ENCODE data around the gene TUSC2. TPM values are rescaled to one million over a fixed set of nuclear protein-coding genes. Genes with fewer than 3 reads are reported as not detected.

Gene TUSC2
- total and polyA plus RNA-seq, 7 experiments from 2014 or later = 16.8 to 45.5 (median 21.8) TPM

DNA sequence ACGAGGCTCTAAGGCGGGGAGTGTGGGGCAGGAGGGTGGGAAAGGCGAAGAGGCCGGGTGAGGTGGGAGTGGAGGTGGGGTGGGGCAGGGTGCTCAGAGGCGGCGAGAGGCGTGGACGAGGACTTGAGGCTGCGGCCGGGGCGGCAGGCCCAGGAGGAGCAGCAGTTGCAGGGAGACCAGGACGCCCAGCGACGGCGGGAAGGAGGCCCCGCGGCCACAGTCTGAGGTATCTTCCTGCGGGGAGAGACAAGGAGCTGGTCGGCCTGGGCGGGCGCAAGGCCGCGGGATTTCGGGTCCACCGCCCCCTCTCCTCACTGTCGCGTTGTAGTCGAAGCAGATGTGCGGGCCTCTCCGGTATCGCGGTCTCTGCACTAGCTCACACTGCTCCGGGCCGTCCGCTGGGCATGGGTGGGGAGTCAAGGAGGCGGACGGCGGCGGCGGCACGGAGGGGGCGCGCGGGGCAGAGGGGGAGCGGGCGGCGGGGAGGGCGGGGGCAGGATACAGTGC lies 36.6 kb upstream of the TUSC2 start:
- Mint-ChIP-seq H3K36me3 (no peaks in the 10 kb centered on the region), H3K27ac (peak overlapping the region in 2 of 9 donors; percentile 90 to 97), H3K4me3 (peak overlapping the region in 9 of 10 donors; percentile 75 to 93 (median 90)), H3K27me3 (no peaks in the 10 kb centered on the region), H3K9me3 (no peaks in the 10 kb centered on the region), H3K4me1 (peaks cover 12 to 39% (median 18%) of the 10 kb centered on the region in 7 donors)
- Histone ChIP-seq H3K4me1 (ENCODE audit: control insufficient read depth in 2 of 2, insufficient read depth in 2 of 2, low read length in 2 of 2) (peaks cover 13 to 18% of the 10 kb centered on the region in 2 donors), H3K27me3 (ENCODE audit: control insufficient read depth in 2 of 2, insufficient read depth in 2 of 2, low read length in 2 of 2) (no peaks in the 10 kb centered on the region), H3K36me3 (ENCODE audit: control insufficient read depth in 2 of 3, insufficient read depth in 3 of 3, low read length in 3 of 3) (no peaks in the 10 kb centered on the region), H3K4me3 (ENCODE audit: low read length) (no peak overlapping the region), H3K27ac (ENCODE audit: low read depth, low read length) (peak overlapping the region; percentile 52), H3K9me3 (ENCODE audit: control insufficient read depth in 2 of 3, low read length in 3 of 3) (no peaks in the 10 kb centered on the region)
- DNase-seq (peak in 1 of 9 donors; percentile 24), ATAC-seq (peak; percentile 10)
- CTCF ChIA-PET = interaction anchor here (0.7 to 1.1 kb wide), 4 partner anchors 17 to 173 kb away, joined by 3 to 4 read pairs (median 3); partner anchors contain the start of gene GNAT1
- intact Hi-C loops (cut with micrococcal nuclease) = loop anchor here (1.0 to 2.0 kb wide), 13 partner anchors 14 to 1027 kb away; partner anchors contain the start of genes CYB561D2 (in 2 of the 2), NPRL2 (in 2 of the 2), C3orf18 (in 1 of the 2) and CACNA2D2 (in 1 of the 2)
- POLR2A ChIA-PET = interaction anchor here (0.8 to 28.0 kb wide), 6 partner anchors 21 to 205 kb away, joined by 3 to 656 read pairs (median 7); partner anchors contain the start of genes C3orf18, CYB561D2, HEMK1 and HYAL2

DNA sequence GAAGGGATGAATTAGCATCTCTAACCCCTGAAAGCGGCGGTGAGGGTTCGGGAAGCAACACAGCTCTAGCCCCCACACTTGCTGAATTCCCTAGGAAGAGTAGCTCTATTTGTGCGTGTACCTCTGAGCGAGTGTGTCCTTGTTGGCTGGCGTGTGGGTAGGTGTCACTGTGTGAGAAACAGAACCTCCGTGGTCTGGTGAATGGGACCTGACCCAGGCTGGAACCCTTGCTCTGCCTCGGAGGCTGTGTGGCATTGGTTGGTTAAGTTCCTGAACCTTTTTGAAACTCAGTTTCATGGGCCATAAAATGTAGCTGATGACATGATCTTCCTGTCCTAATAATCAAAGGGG lies 31.7 kb upstream of the TUSC2 start:
- peak; percentile 19 for ATAC-seq
- ChIA-PET POLR2A (interaction anchor here (1.0 to 28.0 kb wide), 3 partner anchors 25 to 557 kb away, joined by 3 to 656 read pairs (median 6); partner anchors contain the start of genes C3orf18, CYB561D2, HYAL2 and INKA1), CTCF (no interaction called here)
- H3K27me3 ChIP-seq (ENCODE audit: control insufficient read depth in 2 of 2, insufficient read depth in 2 of 2, low read length in 2 of 2) = no peaks in the 10 kb centered on the region
- intact Hi-C loops (cut with micrococcal nuclease) = loop anchor here (1.0 to 10.0 kb wide), 16 partner anchors 8 to 1645 kb away; partner anchors contain the start of genes HEMK1 (in 2 of the 2), IFRD2 (in 2 of the 2), TUSC2 (in 2 of the 2) and DCAF1 (in 1 of the 2)
- H3K36me3 Mint-ChIP-seq = peaks cover 0 to 7% (median 0%) of the 10 kb centered on the region in 5 donors
- H3K4me3 Mint-ChIP-seq = peak overlapping the region; percentile 91 to 99 (median 98)
- no peaks in the 10 kb centered on the region for H3K27me3 Mint-ChIP-seq
- H3K36me3 ChIP-seq (ENCODE audit: control insufficient read depth in 2 of 3, insufficient read depth in 3 of 3, low read length in 3 of 3) = peaks cover 0 to 36% (median 5%) of the 10 kb centered on the region in 3 experiments
- H3K4me3 ChIP-seq (ENCODE audit: low read length) = peak overlapping the region; percentile 88
- H3K9me3 Mint-ChIP-seq = no peaks in the 10 kb centered on the region
- H3K4me1 Mint-ChIP-seq = peaks cover 32 to 53% (median 39%) of the 10 kb centered on the region in 7 donors
- no peak for DNase-seq
- no peaks in the 10 kb centered on the region for H3K9me3 ChIP-seq (ENCODE audit: control insufficient read depth in 2 of 3, low read length in 3 of 3)
- peak overlapping the region; percentile 73 to 98 (median 96) for H3K27ac Mint-ChIP-seq
- peak overlapping the region; percentile 93 for H3K27ac ChIP-seq (ENCODE audit: low read depth, low read length)
- peaks cover 30 to 34% of the 10 kb centered on the region in 2 donors for H3K4me1 ChIP-seq (ENCODE audit: control insufficient read depth in 2 of 2, insufficient read depth in 2 of 2, low read length in 2 of 2)

DNA sequence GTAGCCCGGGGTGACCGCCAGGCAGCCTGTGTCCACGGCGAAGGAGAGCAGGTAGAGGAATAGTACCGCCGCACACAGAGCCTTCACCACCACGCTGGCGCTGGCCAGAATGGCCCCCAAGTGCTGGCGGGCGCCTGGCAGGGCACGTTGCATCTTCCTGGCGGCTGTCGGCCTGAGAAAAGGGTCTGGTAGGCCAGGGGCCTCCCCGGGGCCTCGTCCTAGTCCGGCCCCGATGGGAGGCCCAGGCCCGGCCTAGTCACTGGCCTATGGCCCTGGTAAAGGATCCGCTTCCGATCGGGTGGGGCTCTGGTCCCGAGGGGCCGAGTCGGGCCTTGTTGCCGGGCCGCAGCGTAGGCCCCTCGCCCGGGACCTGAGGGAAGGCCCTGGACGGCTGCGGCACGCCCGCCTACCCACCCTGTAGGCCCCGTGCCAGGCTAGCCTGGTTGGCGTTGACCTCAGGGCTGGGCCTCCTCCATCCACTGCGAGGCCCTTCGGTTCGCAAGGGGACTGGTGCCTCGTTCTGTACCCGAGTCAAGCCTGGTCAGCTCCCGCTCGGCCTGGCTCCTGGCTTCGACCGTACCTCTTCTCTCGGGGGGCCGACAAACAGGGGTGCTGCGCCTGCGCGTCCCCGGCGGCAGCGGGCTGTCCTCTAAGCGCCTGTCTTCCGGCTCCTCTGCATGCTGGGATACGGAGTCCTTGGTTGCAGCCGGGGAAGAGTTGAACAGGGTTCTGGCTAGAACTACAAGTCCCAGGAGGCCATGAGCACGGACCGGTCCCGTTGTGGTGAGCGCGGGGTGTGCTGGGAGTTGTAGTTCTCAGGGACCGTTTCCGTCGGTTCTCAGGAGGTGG lies 31.1 kb upstream of the TUSC2 start, which contains the start of gene TMEM115:
TSS of gene TMEM115 (minus strand) at position 611 of the 849 bp plus-strand sequence. CDS start at position 153, 458 bp downstream.
- Histone ChIP-seq H3K4me3 (ENCODE audit: low read length) (peak within 1 kb of the TSS; percentile 88), H3K4me1 (ENCODE audit: control insufficient read depth in 2 of 2, insufficient read depth in 2 of 2, low read length in 2 of 2) (peaks cover 30% of the 10 kb centered on the region in 2 donors), H3K27me3 (ENCODE audit: control insufficient read depth in 2 of 2, insufficient read depth in 2 of 2, low read length in 2 of 2) (no peaks in the 10 kb centered on the region), H3K27ac (ENCODE audit: low read depth, low read length) (peak within 1 kb of the TSS; percentile 93), H3K9me3 (ENCODE audit: control insufficient read depth in 2 of 3, low read length in 3 of 3) (no peaks in the 10 kb centered on the region), H3K36me3 (ENCODE audit: control insufficient read depth in 2 of 3, insufficient read depth in 3 of 3, low read length in 3 of 3) (peaks cover 0 to 42% (median 5%) of the 10 kb centered on the region in 3 experiments)
- Mint-ChIP-seq H3K36me3 (peaks cover 0 to 11% (median 0%) of the 10 kb centered on the region in 5 donors), H3K27ac (peak within 1 kb of the TSS; percentile 73 to 98 (median 96)), H3K4me1 (peaks cover 32 to 54% (median 43%) of the 10 kb centered on the region in 7 donors), H3K9me3 (no peaks in the 10 kb centered on the region), H3K4me3 (peak within 1 kb of the TSS; percentile 91 to 99 (median 98)), H3K27me3 (no peaks in the 10 kb centered on the region)
- ATAC-seq (peak; percentile 100), DNase-seq (peak; percentile 71 to 99 (median 95))
- ChIA-PET CTCF (no interaction called here), POLR2A (interaction anchor here (1.0 to 28.0 kb wide), 4 partner anchors 10 to 556 kb away, joined by 3 to 656 read pairs (median 4); partner anchors contain the start of genes C3orf18, CYB561D2, HYAL2 and INKA1)
- intact Hi-C loops (cut with micrococcal nuclease) = loop anchor here (1.0 to 10.0 kb wide), 16 partner anchors 8 to 1644 kb away; partner anchors contain the start of genes HEMK1 (in 2 of the 2), IFRD2 (in 2 of the 2), TUSC2 (in 2 of the 2) and DCAF1 (in 1 of the 2)

DNA sequence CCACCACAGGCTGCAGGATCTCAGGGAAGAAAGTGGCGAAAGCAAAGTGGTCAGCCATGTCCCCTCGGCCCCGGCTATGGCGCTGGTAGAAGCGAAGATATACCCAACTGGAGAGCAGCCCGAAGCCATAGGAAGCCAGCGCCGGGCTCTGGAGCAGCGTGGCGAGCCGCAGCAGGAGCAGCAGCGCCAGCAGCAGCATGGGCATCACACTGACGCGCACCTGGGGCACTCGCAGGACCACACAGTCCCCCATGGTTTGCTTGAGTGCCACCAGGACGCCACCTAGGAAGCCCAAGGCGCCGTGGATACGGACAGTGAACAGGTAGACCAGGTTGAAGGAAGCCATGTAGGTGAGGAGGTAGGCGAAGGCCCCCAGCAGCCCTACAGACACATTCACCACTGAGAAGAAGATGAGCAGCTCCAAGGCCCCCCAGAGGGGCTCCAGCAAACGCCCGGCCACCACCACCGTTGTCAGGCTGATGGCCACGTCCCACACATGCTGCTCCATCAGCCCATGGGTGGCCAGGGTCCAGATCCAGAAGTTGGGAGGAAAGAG lies 30.4 kb upstream of the TUSC2 start:
- DNase-seq = no peak
- H3K4me1 Mint-ChIP-seq = peaks cover 32 to 58% (median 44%) of the 10 kb centered on the region in 7 donors
- Histone ChIP-seq H3K4me3 (ENCODE audit: low read length) (peak overlapping the region; percentile 88), H3K4me1 (ENCODE audit: control insufficient read depth in 2 of 2, insufficient read depth in 2 of 2, low read length in 2 of 2) (peaks cover 30% of the 10 kb centered on the region in 2 donors), H3K36me3 (ENCODE audit: control insufficient read depth in 2 of 3, insufficient read depth in 3 of 3, low read length in 3 of 3) (peaks cover 0 to 49% (median 5%) of the 10 kb centered on the region in 3 experiments), H3K27ac (ENCODE audit: low read depth, low read length) (peak overlapping the region; percentile 93), H3K27me3 (ENCODE audit: control insufficient read depth in 2 of 2, insufficient read depth in 2 of 2, low read length in 2 of 2) (no peaks in the 10 kb centered on the region), H3K9me3 (ENCODE audit: control insufficient read depth in 2 of 3, low read length in 3 of 3) (no peaks in the 10 kb centered on the region)
- peaks cover 0 to 13% (median 0%) of the 10 kb centered on the region in 5 donors for H3K36me3 Mint-ChIP-seq
- POLR2A ChIA-PET = interaction anchor here (1.0 to 28.0 kb wide), 2 partner anchors 11 to 24 kb away, joined by 3 to 656 read pairs; partner anchors contain the start of genes CYB561D2, HYAL2, NPRL2 and RASSF1
- peak overlapping the region; percentile 48 to 97 (median 84) for H3K27ac Mint-ChIP-seq
- peak overlapping the region; percentile 80 to 99 (median 90) for H3K4me3 Mint-ChIP-seq
- CTCF ChIA-PET = no interaction called here
- intact Hi-C loops (cut with micrococcal nuclease) = loop anchor here (2.0 to 10.0 kb wide), 8 partner anchors 122 to 1644 kb away; partner anchors contain the start of genes DCAF1 (in 1 of the 2), GNAI2 (in 1 of the 2), HEMK1 (in 1 of the 2) and IMPDH2 (in 1 of the 2)
- no peak for ATAC-seq
- H3K27me3 Mint-ChIP-seq = no peaks in the 10 kb centered on the region
- no peaks in the 10 kb centered on the region for H3K9me3 Mint-ChIP-seq

DNA sequence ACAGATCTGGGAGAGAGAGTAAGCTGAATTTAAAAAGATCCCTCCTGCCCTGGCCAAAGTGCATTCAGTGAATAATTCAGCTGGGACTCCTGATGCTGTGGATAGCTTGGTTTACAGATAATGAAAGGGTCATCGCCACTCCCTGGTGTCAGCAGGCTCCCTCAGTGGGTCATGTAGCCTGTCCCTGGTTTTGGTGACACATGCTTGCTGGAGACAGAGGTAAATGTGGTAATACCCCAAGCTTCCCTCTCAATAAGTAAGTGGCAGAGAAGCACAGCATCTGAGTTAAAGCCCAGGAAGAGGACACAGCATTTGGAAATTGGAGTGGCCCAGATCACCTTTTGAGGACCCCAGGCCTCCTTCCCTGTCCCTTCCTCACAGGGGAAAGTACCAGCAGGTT lies 29.5 kb upstream of the TUSC2 start:
- intact Hi-C loops (cut with micrococcal nuclease) = loop anchor here (5.0 to 10.0 kb wide), 5 partner anchors 415 to 1643 kb away; partner anchors contain the start of genes DCAF1 (in 1 of the 2), IMPDH2 (in 1 of the 2), IP6K2 (in 1 of the 2) and NDUFAF3 (in 1 of the 2)
- Histone ChIP-seq H3K27ac (ENCODE audit: low read depth, low read length) (peak overlapping the region; percentile 93), H3K4me3 (ENCODE audit: low read length) (peak overlapping the region; percentile 88), H3K9me3 (ENCODE audit: control insufficient read depth in 2 of 3, low read length in 3 of 3) (no peaks in the 10 kb centered on the region), H3K4me1 (ENCODE audit: control insufficient read depth in 2 of 2, insufficient read depth in 2 of 2, low read length in 2 of 2) (peaks cover 30% of the 10 kb centered on the region in 2 donors), H3K27me3 (ENCODE audit: control insufficient read depth in 2 of 2, insufficient read depth in 2 of 2, low read length in 2 of 2) (no peaks in the 10 kb centered on the region), H3K36me3 (ENCODE audit: control insufficient read depth in 2 of 3, insufficient read depth in 3 of 3, low read length in 3 of 3) (peaks cover 0 to 58% (median 5%) of the 10 kb centered on the region in 3 experiments)
- H3K36me3 Mint-ChIP-seq = peaks cover 0 to 15% (median 0%) of the 10 kb centered on the region in 5 donors
- H3K4me3 Mint-ChIP-seq = peak overlapping the region; percentile 59 to 99 (median 89)
- no peaks in the 10 kb centered on the region for H3K27me3 Mint-ChIP-seq
- no peak for DNase-seq
- peak overlapping the region in 8 of 9 donors; percentile 29 to 97 (median 82) for H3K27ac Mint-ChIP-seq
- H3K9me3 Mint-ChIP-seq = no peaks in the 10 kb centered on the region
- no peak for ATAC-seq
- ChIA-PET POLR2A (interaction anchor here (2.1 to 28.0 kb wide), 2 partner anchors 8 to 23 kb away, joined by 8 to 656 read pairs; partner anchors contain the start of genes CYB561D2, HYAL2, NPRL2 and RASSF1), CTCF (interaction anchor here (0.6 to 1.7 kb wide), 3 partner anchors 9 to 122 kb away, joined by 3 to 9 read pairs (median 3); no protein-coding TSS in a partner anchor)
- H3K4me1 Mint-ChIP-seq = peaks cover 31 to 58% (median 44%) of the 10 kb centered on the region in 7 donors

All from naive thymus-derived CD4-positive, alpha-beta T cell (primary cell).